K562 (cell line): ENCODE measurements around the gene KCNA10.

ENCODE experiments used
- KDM1A ChIP-seq, 2 experiments: fragments of 450-650 bp; IDR thresholded peaks; 2 replicates each; pipeline ENCODE4 v1.6.1; 2016; ENCODE audit warnings: mild to moderate bottlenecking in 2 of 2
- YY1 ChIP-seq, 3 experiments: IDR thresholded peaks; 2 replicates each; pipeline ENCODE4 v1.6.1; 2011; ENCODE audit warnings: low read length in 2 of 3, mild to moderate bottlenecking in 2 of 3, moderate library complexity in 2 of 3, borderline replicate concordance in 1 of 3, control low read depth in 1 of 3, low read depth in 1 of 3; ENCODE audit not compliant: insufficient read depth in 3 of 3, insufficient replicate concordance in 2 of 3, control insufficient read depth in 1 of 3, insufficient read length in 1 of 3; ENCODE audit errors: extremely low read depth in 1 of 3
- TF ChIP-seq, protein P1 (sequence below): fragments of 450-650 bp; IDR thresholded peaks from 2 replicates; pipeline ENCODE4 v1.7.1; 2018; ENCODE audit warnings: mild to moderate bottlenecking, low read depth; ENCODE audit not compliant: partially characterized antibody
- TF ChIP-seq, protein P2 (sequence below), 3 experiments: IDR thresholded peaks in 2 of 3; conservative IDR thresholded peaks in 1 of 3; 2 replicates each; pipeline ENCODE4 v1.5.1; 2011 to 2012; ENCODE audit warnings: low read length in 3 of 3, mild to moderate bottlenecking in 3 of 3, control low read depth in 2 of 3, improper control_type of control experiment in 1 of 3, inconsistent platforms in 1 of 3, low read depth in 1 of 3, mixed read lengths in 1 of 3, moderate library complexity in 1 of 3; ENCODE audit not compliant: insufficient read depth in 2 of 3

DNA sequence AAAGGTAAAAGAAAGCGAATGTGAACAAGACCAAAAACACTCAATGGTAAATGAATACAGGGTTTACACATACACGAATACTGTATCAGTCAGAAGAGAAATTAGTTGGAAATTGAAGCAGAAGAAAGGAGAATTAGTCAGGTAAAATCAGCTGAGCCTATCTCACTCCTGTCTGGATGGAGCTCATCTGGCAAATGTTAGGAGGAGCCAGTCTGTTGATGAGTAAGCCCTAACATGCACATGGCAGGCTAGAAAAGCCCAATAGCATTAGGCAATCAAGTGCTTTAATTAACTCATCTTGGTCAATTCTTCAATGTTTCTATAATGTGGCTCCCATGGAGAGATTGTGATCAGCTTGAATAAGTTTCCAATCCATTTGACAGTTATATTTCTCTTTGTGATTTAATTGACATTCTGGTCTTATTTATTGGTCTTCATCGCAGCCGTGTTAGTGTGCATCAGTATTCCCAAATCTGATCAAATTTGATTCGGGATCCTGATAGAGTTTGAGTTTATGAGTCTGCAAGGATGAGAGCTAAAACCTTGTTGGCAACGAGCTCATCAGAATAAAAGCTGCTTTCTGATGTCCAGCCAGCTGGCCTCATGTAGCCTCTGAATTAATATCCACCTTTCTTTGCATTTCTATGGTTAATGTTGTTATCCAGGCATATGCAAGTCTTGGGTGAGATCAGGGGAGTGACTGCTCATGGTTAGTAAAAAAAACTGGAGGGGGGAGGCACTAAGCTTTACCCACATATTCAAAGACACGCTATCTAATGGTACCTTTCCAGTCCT, 22.1 kb upstream of the KCNA10 start:
- TF ChIP-seq, protein P1, sequence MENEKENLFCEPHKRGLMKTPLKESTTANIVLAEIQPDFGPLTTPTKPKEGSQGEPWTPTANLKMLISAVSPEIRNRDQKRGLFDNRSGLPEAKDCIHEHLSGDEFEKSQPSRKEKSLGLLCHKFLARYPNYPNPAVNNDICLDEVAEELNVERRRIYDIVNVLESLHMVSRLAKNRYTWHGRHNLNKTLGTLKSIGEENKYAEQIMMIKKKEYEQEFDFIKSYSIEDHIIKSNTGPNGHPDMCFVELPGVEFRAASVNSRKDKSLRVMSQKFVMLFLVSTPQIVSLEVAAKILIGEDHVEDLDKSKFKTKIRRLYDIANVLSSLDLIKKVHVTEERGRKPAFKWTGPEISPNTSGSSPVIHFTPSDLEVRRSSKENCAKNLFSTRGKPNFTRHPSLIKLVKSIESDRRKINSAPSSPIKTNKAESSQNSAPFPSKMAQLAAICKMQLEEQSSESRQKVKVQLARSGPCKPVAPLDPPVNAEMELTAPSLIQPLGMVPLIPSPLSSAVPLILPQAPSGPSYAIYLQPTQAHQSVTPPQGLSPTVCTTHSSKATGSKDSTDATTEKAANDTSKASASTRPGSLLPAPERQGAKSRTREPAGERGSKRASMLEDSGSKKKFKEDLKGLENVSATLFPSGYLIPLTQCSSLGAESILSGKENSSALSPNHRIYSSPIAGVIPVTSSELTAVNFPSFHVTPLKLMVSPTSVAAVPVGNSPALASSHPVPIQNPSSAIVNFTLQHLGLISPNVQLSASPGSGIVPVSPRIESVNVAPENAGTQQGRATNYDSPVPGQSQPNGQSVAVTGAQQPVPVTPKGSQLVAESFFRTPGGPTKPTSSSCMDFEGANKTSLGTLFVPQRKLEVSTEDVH, result no peak
- TF ChIP-seq YY1 (IDR thresholded peaks at IDR 0.05; ENCODE audit: borderline replicate concordance in 1 of 3, control insufficient read depth in 1 of 3, extremely low read depth in 1 of 3, insufficient read depth in 3 of 3, insufficient read length in 1 of 3, insufficient replicate concordance in 2 of 3, low read depth in 1 of 3, low read length in 2 of 3) (no peak), KDM1A (IDR thresholded peaks at IDR 0.05) (no peak)
- TF ChIP-seq, protein P2, sequence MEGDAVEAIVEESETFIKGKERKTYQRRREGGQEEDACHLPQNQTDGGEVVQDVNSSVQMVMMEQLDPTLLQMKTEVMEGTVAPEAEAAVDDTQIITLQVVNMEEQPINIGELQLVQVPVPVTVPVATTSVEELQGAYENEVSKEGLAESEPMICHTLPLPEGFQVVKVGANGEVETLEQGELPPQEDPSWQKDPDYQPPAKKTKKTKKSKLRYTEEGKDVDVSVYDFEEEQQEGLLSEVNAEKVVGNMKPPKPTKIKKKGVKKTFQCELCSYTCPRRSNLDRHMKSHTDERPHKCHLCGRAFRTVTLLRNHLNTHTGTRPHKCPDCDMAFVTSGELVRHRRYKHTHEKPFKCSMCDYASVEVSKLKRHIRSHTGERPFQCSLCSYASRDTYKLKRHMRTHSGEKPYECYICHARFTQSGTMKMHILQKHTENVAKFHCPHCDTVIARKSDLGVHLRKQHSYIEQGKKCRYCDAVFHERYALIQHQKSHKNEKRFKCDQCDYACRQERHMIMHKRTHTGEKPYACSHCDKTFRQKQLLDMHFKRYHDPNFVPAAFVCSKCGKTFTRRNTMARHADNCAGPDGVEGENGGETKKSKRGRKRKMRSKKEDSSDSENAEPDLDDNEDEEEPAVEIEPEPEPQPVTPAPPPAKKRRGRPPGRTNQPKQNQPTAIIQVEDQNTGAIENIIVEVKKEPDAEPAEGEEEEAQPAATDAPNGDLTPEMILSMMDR (IDR thresholded peaks at IDR 0.05 in 2 of 3, conservative IDR thresholded peaks at IDR 0.05 in 1 of 3; ENCODE audit: insufficient read depth in 2 of 3, low read depth in 1 of 3, low read length in 3 of 3), result no peak
